SHP77 (cell line): ENCODE data around the gene PRDM2.

ENCODE experiments used
- DNase-seq, 2 experiments: peaks; one replicate each; lab custom pipeline; 2025; lab: John Stamatoyannopoulos, UW

Gene PRDM2

GRCh38 chr1:13813398-13814012 lies 113.5 kb downstream of the PRDM2 start:
- DNase-seq = no peak

GRCh38 chr1:13814131-13814530 lies 114.1 kb downstream of the PRDM2 start:
- no peak for DNase-seq

- no peak for DNase-seq
Measured at GRCh38 chr1:13816016-13816760, 116.2 kb downstream of the PRDM2 start.

- no peak for DNase-seq
Measured at GRCh38 chr1:13817906-13818305, 117.9 kb downstream of the PRDM2 start.

GRCh38 chr1:13818926-13819325 lies 118.9 kb downstream of the PRDM2 start:
- DNase-seq = no peak

GRCh38 chr1:13819642-13820041 lies 119.7 kb downstream of the PRDM2 start:
- DNase-seq = no peak

GRCh38 chr1:13820055-13820454 lies 120.1 kb downstream of the PRDM2 start:
- no peak for DNase-seq

GRCh38 chr1:13820456-13820855 lies 120.5 kb downstream of the PRDM2 start:
- DNase-seq = no peak

- no peak for DNase-seq
Measured at GRCh38 chr1:13823126-13823880, 123.3 kb downstream of the PRDM2 start.

GRCh38 chr1:13823936-13824335 lies 123.9 kb downstream of the PRDM2 start:
- DNase-seq = no peak

GRCh38 chr1:13824626-13825025 lies 124.6 kb downstream of the PRDM2 start:
- no peak for DNase-seq

- DNase-seq = no peak
Measured at GRCh38 chr1:13825033-13825432, 125.0 kb downstream of the PRDM2 start.

- no peak for DNase-seq
Measured at GRCh38 chr1:13826009-13826408, 126.0 kb downstream of the PRDM2 start.

- DNase-seq = no peak
Measured at GRCh38 chr1:13826591-13826990, 126.6 kb downstream of the PRDM2 start.

- peak in 1 of 2 experiments; percentile 23 for DNase-seq
Measured at GRCh38 chr1:13828454-13829151, 128.6 kb downstream of the PRDM2 start.

- DNase-seq = no peak
Measured at GRCh38 chr1:13829152-13829769, 129.3 kb downstream of the PRDM2 start.

- DNase-seq = no peak
Measured at GRCh38 chr1:13830170-13830569, 130.2 kb downstream of the PRDM2 start.

- DNase-seq = no peak
Measured at GRCh38 chr1:13830616-13831280, 130.8 kb downstream of the PRDM2 start.

GRCh38 chr1:13832100-13832499 lies 132.1 kb downstream of the PRDM2 start:
- no peak for DNase-seq

GRCh38 chr1:13832536-13832935 lies 132.5 kb downstream of the PRDM2 start:
- no peak for DNase-seq

GRCh38 chr1:13836136-13836535 lies 136.1 kb downstream of the PRDM2 start:
- DNase-seq = no peak
